ENCODE data around the gene FSIP1. TPM values are rescaled to one million over a fixed set of nuclear protein-coding genes. Genes with fewer than 3 reads are reported as not detected.

The FSIP1 gene
- total RNA-seq, 4 donors from 2014 or later = 0.83 to 4.6 (median 1.4) TPM

DNA sequence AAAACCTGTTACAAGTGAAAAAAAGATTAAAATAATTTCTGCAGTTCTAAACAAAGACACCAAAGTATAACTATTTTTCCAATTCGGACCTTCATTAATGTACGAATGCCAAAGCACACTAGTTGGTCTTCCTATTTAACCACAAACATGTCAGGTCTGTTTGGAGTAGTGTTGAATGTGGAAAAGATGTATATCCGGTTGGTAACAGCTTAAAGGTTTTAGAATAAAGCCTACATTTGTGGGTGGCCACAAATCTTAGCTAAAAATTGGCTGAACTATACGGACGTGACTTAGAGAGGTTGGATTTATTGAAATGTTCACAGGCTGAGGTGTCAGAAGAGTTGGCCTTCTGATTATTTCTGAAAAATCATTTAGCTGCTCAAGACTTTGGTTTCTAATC, 78.4 kb downstream of the FSIP1 start:
- Histone ChIP-seq H3K36me3 (no peaks in the 10 kb centered on the region), H3K27ac (replicated peaks in 1 of 4) (no peak overlapping the region), H3K4me1 (no peaks in the 10 kb centered on the region), H3K9me3 (no peaks in the 10 kb centered on the region), H3K27me3 (no peaks in the 10 kb centered on the region), H3K4me3 (no peak overlapping the region)
- WGBS = 89% methylated on average over 5 of the region's 5 CpGs
- TF ChIP-seq POLR2AphosphoS5 (IDR thresholded peaks at IDR 0.05) (no peak), POLR2A (IDR thresholded peaks at IDR 0.05; ENCODE audit: low read depth) (no peak), EP300 (IDR thresholded peaks at IDR 0.05) (no peak)
- TF ChIP-seq, protein P1, sequence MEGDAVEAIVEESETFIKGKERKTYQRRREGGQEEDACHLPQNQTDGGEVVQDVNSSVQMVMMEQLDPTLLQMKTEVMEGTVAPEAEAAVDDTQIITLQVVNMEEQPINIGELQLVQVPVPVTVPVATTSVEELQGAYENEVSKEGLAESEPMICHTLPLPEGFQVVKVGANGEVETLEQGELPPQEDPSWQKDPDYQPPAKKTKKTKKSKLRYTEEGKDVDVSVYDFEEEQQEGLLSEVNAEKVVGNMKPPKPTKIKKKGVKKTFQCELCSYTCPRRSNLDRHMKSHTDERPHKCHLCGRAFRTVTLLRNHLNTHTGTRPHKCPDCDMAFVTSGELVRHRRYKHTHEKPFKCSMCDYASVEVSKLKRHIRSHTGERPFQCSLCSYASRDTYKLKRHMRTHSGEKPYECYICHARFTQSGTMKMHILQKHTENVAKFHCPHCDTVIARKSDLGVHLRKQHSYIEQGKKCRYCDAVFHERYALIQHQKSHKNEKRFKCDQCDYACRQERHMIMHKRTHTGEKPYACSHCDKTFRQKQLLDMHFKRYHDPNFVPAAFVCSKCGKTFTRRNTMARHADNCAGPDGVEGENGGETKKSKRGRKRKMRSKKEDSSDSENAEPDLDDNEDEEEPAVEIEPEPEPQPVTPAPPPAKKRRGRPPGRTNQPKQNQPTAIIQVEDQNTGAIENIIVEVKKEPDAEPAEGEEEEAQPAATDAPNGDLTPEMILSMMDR (IDR thresholded peaks at IDR 0.05) = no peak
- intact Hi-C loops (cut with DNase I) = no loop called here
- no peak for DNase-seq (ENCODE audit: extremely low spot score)

DNA sequence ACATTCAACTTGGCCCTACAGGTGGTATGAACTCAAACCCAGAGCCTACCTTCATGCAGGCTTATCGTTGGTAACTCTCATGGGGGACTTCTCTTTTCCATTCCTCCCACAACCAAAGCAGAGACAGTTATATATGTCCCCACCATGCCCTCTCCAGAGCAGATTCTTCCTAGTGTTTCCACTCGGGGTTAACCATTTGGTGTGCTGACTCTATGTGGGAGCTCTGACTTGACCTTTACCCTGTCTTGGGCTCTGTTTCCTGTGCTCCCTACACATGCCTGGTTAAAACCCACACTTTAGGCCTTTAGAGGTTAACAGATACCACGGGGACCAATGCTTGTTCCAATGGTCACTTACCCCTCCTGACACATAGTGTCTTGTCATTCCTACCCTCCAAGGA, 80.7 kb downstream of the FSIP1 start:
- Histone ChIP-seq H3K27ac (replicated peaks in 1 of 4) (no peak overlapping the region), H3K9me3 (no peaks in the 10 kb centered on the region), H3K4me3 (no peak overlapping the region), H3K27me3 (no peaks in the 10 kb centered on the region), H3K4me1 (peaks cover 0 to 4% (median 0%) of the 10 kb centered on the region in 4 donors), H3K36me3 (no peaks in the 10 kb centered on the region)
- TF ChIP-seq POLR2AphosphoS5 (IDR thresholded peaks at IDR 0.05) (no peak), POLR2A (IDR thresholded peaks at IDR 0.05; ENCODE audit: low read depth) (no peak), EP300 (IDR thresholded peaks at IDR 0.05) (no peak)
- TF ChIP-seq, protein P1 (IDR thresholded peaks at IDR 0.05) = no peak
- WGBS = 97% methylated on average over 3 of the region's 3 CpGs
- intact Hi-C loops (cut with DNase I) = no loop called here
- DNase-seq (ENCODE audit: extremely low spot score) = no peak

DNA sequence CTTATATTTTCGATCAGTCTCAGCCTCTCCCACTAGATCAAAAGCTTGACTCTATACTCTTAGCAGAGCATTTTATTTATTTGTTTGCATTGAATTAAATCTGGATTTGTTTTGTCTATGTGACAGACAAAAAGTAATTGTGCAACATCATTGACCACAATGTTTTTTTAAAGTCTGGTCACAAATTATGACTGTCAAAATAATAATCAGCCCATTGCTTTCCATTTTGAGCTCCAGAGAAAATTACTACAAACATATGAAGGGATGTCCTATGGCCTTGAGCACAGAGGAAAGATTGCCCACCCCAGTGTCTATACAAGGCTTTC, 82.3 kb downstream of the FSIP1 start:
- H3K4me3 ChIP-seq = no peak overlapping the region
- no peak for TF ChIP-seq EP300 (IDR thresholded peaks at IDR 0.05)
- no peak for TF ChIP-seq POLR2AphosphoS5 (IDR thresholded peaks at IDR 0.05)
- TF ChIP-seq, protein P1 (IDR thresholded peaks at IDR 0.05) = no peak
- TF ChIP-seq POLR2A (IDR thresholded peaks at IDR 0.05; ENCODE audit: low read depth) = no peak

DNA sequence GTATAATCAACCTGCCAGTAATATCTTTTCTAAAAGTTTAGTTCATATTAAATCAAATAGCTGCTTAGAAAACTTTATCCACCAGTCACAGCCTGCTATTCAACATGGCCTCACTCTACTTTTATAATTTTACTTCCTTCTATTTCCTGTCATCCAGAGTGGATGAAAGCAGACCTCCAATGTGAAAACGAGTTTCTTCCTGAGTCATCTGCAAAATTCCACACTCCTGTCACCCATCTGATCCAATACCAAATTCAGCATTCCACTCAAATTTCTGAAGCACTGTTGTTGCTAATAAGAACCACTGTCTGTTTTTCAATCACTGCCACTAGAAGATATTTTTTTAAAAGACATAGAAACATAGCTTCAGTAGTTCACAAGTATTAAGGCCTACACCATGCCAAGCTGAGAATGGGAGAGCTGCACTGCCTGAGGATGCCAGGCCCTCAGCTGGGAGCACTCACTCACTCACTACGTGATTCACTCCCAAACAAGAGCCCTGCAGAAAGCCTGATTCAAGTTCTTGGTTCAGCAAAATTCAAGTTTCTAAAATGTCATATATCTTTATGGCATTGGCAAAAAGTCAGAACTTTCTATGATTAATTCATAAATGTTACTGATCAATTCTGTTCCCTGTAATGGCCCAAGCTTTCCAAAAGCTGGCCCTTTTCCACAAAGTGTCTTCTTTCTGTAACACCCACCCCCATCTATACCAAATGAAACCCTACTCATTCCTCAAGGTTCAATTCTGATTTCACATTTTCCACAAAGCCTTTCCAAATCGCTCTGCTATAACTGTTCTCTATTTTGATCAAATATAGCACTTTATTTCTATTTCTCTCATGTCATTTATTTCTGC, 82.9 kb downstream of the FSIP1 start:
- H3K27ac ChIP-seq (replicated peaks in 1 of 4) = peak overlapping the region in 1 of 4 donors; percentile 7
- H3K36me3 ChIP-seq = no peaks in the 10 kb centered on the region
- no peaks in the 10 kb centered on the region for H3K27me3 ChIP-seq
- TF ChIP-seq, protein P1 (IDR thresholded peaks at IDR 0.05) = no peak
- no peak for TF ChIP-seq POLR2AphosphoS5 (IDR thresholded peaks at IDR 0.05)
- no peak for TF ChIP-seq EP300 (IDR thresholded peaks at IDR 0.05)
- TF ChIP-seq POLR2A (IDR thresholded peaks at IDR 0.05; ENCODE audit: low read depth) = no peak
- H3K4me1 ChIP-seq = peaks cover 0 to 6% (median 2%) of the 10 kb centered on the region in 4 donors
- intact Hi-C loops (cut with DNase I) = no loop called here
- H3K4me3 ChIP-seq = no peak overlapping the region
- H3K9me3 ChIP-seq = no peaks in the 10 kb centered on the region
- WGBS = 51% methylated on average over 3 of the region's 3 CpGs
- DNase-seq (ENCODE audit: extremely low spot score) = no peak

More for the DNA sequence above, 82.3 kb downstream of the FSIP1 start:
- Histone ChIP-seq H3K27me3 (no peaks in the 10 kb centered on the region), H3K9me3 (no peaks in the 10 kb centered on the region), H3K36me3 (no peaks in the 10 kb centered on the region), H3K4me1 (peaks cover 0 to 6% (median 2%) of the 10 kb centered on the region in 4 donors), H3K27ac (replicated peaks in 1 of 4) (peak overlapping the region in 1 of 4 donors; percentile 7)
- no peak for DNase-seq (ENCODE audit: extremely low spot score)
- WGBS = 84% methylated on average over 1 of the region's 1 CpG
- intact Hi-C loops (cut with DNase I) = no loop called here
